ENCODE data around the gene SLC34A1. TPM values are rescaled to one million over a fixed set of nuclear protein-coding genes. Genes with fewer than 3 reads are reported as not detected.

The SLC34A1 gene
- total RNA-seq, 2 experiments from 2014 or later = 0.35 to 0.63 TPM

GRCh38 chr5:177447611-177448243 is 63.5 kb downstream of the SLC34A1 start:
- H3K79me2 ChIP-seq (ENCODE audit: insufficient read depth, low read depth, low read length) = no peaks in the 10 kb centered on the region
- peak; percentile 43 for DNase-seq (ENCODE audit: low spot score)
- peaks cover 47% of the 10 kb centered on the region for H3K4me1 ChIP-seq (ENCODE audit: insufficient read depth, low read length, poor library complexity, severe bottlenecking)
- H3K4me2 ChIP-seq (ENCODE audit: low read length) = peak overlapping the region; percentile 75
- H3K9me2 ChIP-seq (ENCODE audit: insufficient read depth, low read length) = no peaks in the 10 kb centered on the region
- H3K27ac ChIP-seq (ENCODE audit: low read depth, low read length, poor library complexity, severe bottlenecking) = no peak overlapping the region
- H3K36me3 ChIP-seq (ENCODE audit: insufficient read depth, low read length) = peaks cover 4% of the 10 kb centered on the region
- BruUV-seq (replicated peaks) = no TSS peak
- TF ChIP-seq CTCF (conservative IDR thresholded peaks at IDR 0.05; ENCODE audit: low read length) = no peak; the same call in 1 of the 2 replicates
- no peak for TF ChIP-seq EZH2phosphoT487 (IDR thresholded peaks at IDR 0.05; ENCODE audit: borderline replicate concordance, low read depth, low read length)
- CTCF ChIA-PET (ENCODE audit: unreplicated experiment) = interaction anchor here (0.5 to 1.0 kb wide), 5 partner anchors 39 to 321 kb away, joined by 3 read pairs; partner anchors contain the start of gene PDLIM7
- H2AFZ ChIP-seq (ENCODE audit: low read length) = no peak overlapping the region
- H4K20me1 ChIP-seq (ENCODE audit: insufficient read depth, low read length) = peaks cover 9% of the 10 kb centered on the region; the same call in 1 of the 2 replicates
- no peaks in the 10 kb centered on the region for H3K9me3 ChIP-seq (ENCODE audit: low read length)
- peak overlapping the region; percentile 35 for H3K4me3 ChIP-seq (ENCODE audit: low read depth, low read length, poor library complexity, severe bottlenecking)
- intact Hi-C loops (cut with micrococcal nuclease; ENCODE audit: unreplicated experiment) = no loop called here
- POLR2A ChIA-PET = interaction anchor here (0.7 to 1.3 kb wide), 3 partner anchors 20 to 57 kb away, joined by 3 to 5 read pairs (median 3); no protein-coding TSS in a partner anchor

Other genes starting within 250 kb of the SLC34A1 start
- 25.8 and 43.1 TPM in 2 replicates for gene RAB24, start 80.7 kb upstream of the SLC34A1 start, total RNA-seq (2014; rRNA removed; shearing (Covaris generic))
- gene RAB24, start 80.7 kb upstream of the SLC34A1 start, total RNA-seq (2022) = 31.3 and 36.1 TPM in 2 replicates
- 217 and 249 TPM in 2 replicates for gene PRELID1, start 80.6 kb upstream of the SLC34A1 start, total RNA-seq (2014; rRNA removed; shearing (Covaris generic))
- gene PRELID1, start 80.6 kb upstream of the SLC34A1 start, total RNA-seq (2022) = 203 and 232 TPM in 2 replicates
- 109 and 130 TPM in 2 replicates for gene MXD3, start 72.5 kb upstream of the SLC34A1 start, total RNA-seq (2014; rRNA removed; shearing (Covaris generic))
- 81.3 and 105 TPM in 2 replicates for gene MXD3, start 72.5 kb upstream of the SLC34A1 start, total RNA-seq (2022)
- 144 and 151 TPM in 2 replicates for gene LMAN2, start 32.8 kb upstream of the SLC34A1 start, total RNA-seq (2014; rRNA removed; shearing (Covaris generic))
- gene LMAN2, start 32.8 kb upstream of the SLC34A1 start, total RNA-seq (2022) = 103 and 116 TPM in 2 replicates
- gene RGS14, start 26.5 kb upstream of the SLC34A1 start, total RNA-seq (2014; rRNA removed; shearing (Covaris generic)) = 33.0 and 43.3 TPM in 2 replicates
- gene RGS14, start 26.5 kb upstream of the SLC34A1 start, total RNA-seq (2022) = 41.7 and 46.3 TPM in 2 replicates
- gene PFN3, start 16.2 kb downstream of the SLC34A1 start, total RNA-seq (2014; rRNA removed; shearing (Covaris generic)) = not detected in 2 replicates
- gene PFN3, start 16.2 kb downstream of the SLC34A1 start, total RNA-seq (2022) = not detected in 2 replicates
- gene F12, start 25.1 kb downstream of the SLC34A1 start, total RNA-seq (2014; rRNA removed; shearing (Covaris generic)) = 1.2 TPM in 1 of 2 replicates, not detected in the other
- gene F12, start 25.1 kb downstream of the SLC34A1 start, total RNA-seq (2022) = 3.0 and 3.8 TPM in 2 replicates
- 43.4 and 46.2 TPM in 2 replicates for gene GRK6, start 42.2 kb downstream of the SLC34A1 start, total RNA-seq (2014; rRNA removed; shearing (Covaris generic))
- 99.4 and 102 TPM in 2 replicates for gene GRK6, start 42.2 kb downstream of the SLC34A1 start, total RNA-seq (2022)
- 7.0 and 13.6 TPM in 2 replicates for gene PRR7, start 62.4 kb downstream of the SLC34A1 start, total RNA-seq (2014; rRNA removed; shearing (Covaris generic))
- gene PRR7, start 62.4 kb downstream of the SLC34A1 start, total RNA-seq (2022) = 12.5 and 12.8 TPM in 2 replicates
- 11.7 and 17.4 TPM in 2 replicates for gene DBN1, start 89.2 kb downstream of the SLC34A1 start, total RNA-seq (2014; rRNA removed; shearing (Covaris generic))
- gene DBN1, start 89.2 kb downstream of the SLC34A1 start, total RNA-seq (2022) = 21.3 and 22.0 TPM in 2 replicates
- gene PDLIM7, start 113.2 kb downstream of the SLC34A1 start, total RNA-seq (2014; rRNA removed; shearing (Covaris generic)) = 38.8 and 41.4 TPM in 2 replicates
- 58.0 and 78.9 TPM in 2 replicates for gene PDLIM7, start 113.2 kb downstream of the SLC34A1 start, total RNA-seq (2022)
- 186 and 197 TPM in 2 replicates for gene DOK3, start 125.4 kb downstream of the SLC34A1 start, total RNA-seq (2014; rRNA removed; shearing (Covaris generic))
- 260 and 268 TPM in 2 replicates for gene DOK3, start 125.4 kb downstream of the SLC34A1 start, total RNA-seq (2022)
- gene DDX41, start 132.5 kb downstream of the SLC34A1 start, total RNA-seq (2014; rRNA removed; shearing (Covaris generic)) = 216 and 224 TPM in 2 replicates
- gene DDX41, start 132.5 kb downstream of the SLC34A1 start, total RNA-seq (2022) = 145 and 169 TPM in 2 replicates
- gene FAM193B, start 170.1 kb downstream of the SLC34A1 start, total RNA-seq (2014; rRNA removed; shearing (Covaris generic)) = 63.2 and 92.8 TPM in 2 replicates
- gene FAM193B, start 170.1 kb downstream of the SLC34A1 start, total RNA-seq (2022) = 104 and 113 TPM in 2 replicates
- gene TMED9, start 207.8 kb downstream of the SLC34A1 start, total RNA-seq (2014; rRNA removed; shearing (Covaris generic)) = 67.6 and 89.7 TPM in 2 replicates
- 125 and 134 TPM in 2 replicates for gene TMED9, start 207.8 kb downstream of the SLC34A1 start, total RNA-seq (2022)
- 19.8 and 24.9 TPM in 2 replicates for gene B4GALT7, start 215.7 kb downstream of the SLC34A1 start, total RNA-seq (2014; rRNA removed; shearing (Covaris generic))
- gene B4GALT7, start 215.7 kb downstream of the SLC34A1 start, total RNA-seq (2022) = 33.7 and 38.5 TPM in 2 replicates

Measured in OCI-LY7 (cell line).